GM23338 (cell line): Measurements from ENCODE around the gene TMEM52. TPM values are rescaled to one million over a fixed set of nuclear protein-coding genes. Genes with fewer than 3 reads are reported as not detected.

Experiments
- ATAC-seq: fragments of 200-7000 bp; cut with Tn5 transposase; 3 replicates; pipeline ENCODE4 v1.9.1; 2020
- DNase-seq: peaks from one replicate; pipeline ENCODE4 v3.0.0-alpha.2; 2015; ENCODE audit warnings: low spot score
- H2AFZ ChIP-seq: fragments of 200-600 bp; sonication (generic); 2 replicates; pipeline ENCODE4 v1.8.0; 2016; ENCODE audit warnings: antibody characterized with exemption, mild to moderate bottlenecking, moderate library complexity
- H3F3A ChIP-seq: fragments of 200-600 bp; sonication (generic); replicated peaks from 2 replicates; pipeline ENCODE4 v1.8.0; 2017; ENCODE audit warnings: antibody characterized with exemption, mixed run types, low read depth
- H3K27ac ChIP-seq: fragments of 200-600 bp; sonication (generic); 2 replicates; pipeline ENCODE4 v1.6.1; 2016; ENCODE audit warnings: low read depth
- H3K27me3 ChIP-seq: fragments of 200-600 bp; sonication (generic); 2 replicates; pipeline ENCODE4 v1.8.0; 2016; ENCODE audit warnings: mild to moderate bottlenecking, mixed run types, moderate library complexity; ENCODE audit not compliant: insufficient read depth
- H3K36me3 ChIP-seq: fragments of 200-600 bp; sonication (generic); 2 replicates; pipeline ENCODE4 v1.8.0; 2016; ENCODE audit warnings: mild to moderate bottlenecking; ENCODE audit not compliant: insufficient read depth
- H3K4me1 ChIP-seq: fragments of 200-600 bp; sonication (generic); 2 replicates; pipeline ENCODE4 v1.8.0; 2016; ENCODE audit warnings: mild to moderate bottlenecking, moderate library complexity; ENCODE audit not compliant: insufficient read depth
- H3K4me2 ChIP-seq: fragments of 200-600 bp; sonication (generic); 2 replicates; pipeline ENCODE4 v1.7.1; 2017; ENCODE audit warnings: mixed run types
- H3K4me3 ChIP-seq: fragments of 200-600 bp; sonication (generic); 2 replicates; pipeline ENCODE4 v1.6.1; 2016; ENCODE audit warnings: mixed run types
- H3K79me2 ChIP-seq: fragments of 200-600 bp; sonication (generic); replicated peaks from 2 replicates; pipeline ENCODE4 v1.8.0; 2017; ENCODE audit warnings: mild to moderate bottlenecking; ENCODE audit not compliant: insufficient read depth
- H3K9me2 ChIP-seq: fragments of 200-600 bp; sonication (generic); 2 replicates; pipeline ENCODE4 v1.8.0; 2017; ENCODE audit not compliant: insufficient read depth
- H4K20me1 ChIP-seq: fragments of 200-600 bp; sonication (generic); replicated peaks from 2 replicates; pipeline ENCODE4 v1.8.0; 2017; ENCODE audit warnings: mild to moderate bottlenecking; ENCODE audit not compliant: insufficient read depth
- H3K27ac Mint-ChIP-seq: 2 replicates; pipeline ENCODE4 v1.8.0; 2020; ENCODE audit warnings: inconsistent platforms, mild to moderate bottlenecking, moderate library complexity, mixed read lengths
- H3K27me3 Mint-ChIP-seq: 3 replicates; pipeline ENCODE4 v1.8.0; 2022; ENCODE audit warnings: low read depth, mild to moderate bottlenecking, moderate library complexity, mixed read lengths, inconsistent platforms; ENCODE audit not compliant: insufficient read depth, poor library complexity
- H3K36me3 Mint-ChIP-seq: 3 replicates; pipeline ENCODE4 v1.8.0; 2021; ENCODE audit warnings: low read depth, mild to moderate bottlenecking, inconsistent platforms, moderate library complexity, mixed read lengths
- H3K4me1 Mint-ChIP-seq: 3 replicates; pipeline ENCODE4 v1.8.0; 2020; ENCODE audit warnings: mild to moderate bottlenecking, inconsistent platforms, mixed read lengths
- H3K4me3 Mint-ChIP-seq: 3 replicates; pipeline ENCODE4 v1.8.0; 2021; ENCODE audit warnings: moderate library complexity, mild to moderate bottlenecking, inconsistent platforms, mixed read lengths
- H3K9me3 Mint-ChIP-seq: 3 replicates; pipeline ENCODE4 v1.8.0; 2020; ENCODE audit warnings: moderate library complexity, mild to moderate bottlenecking, inconsistent platforms, mixed read lengths
- CREB1 ChIP-seq: fragments of 250-450 bp; sonication (Bioruptor Pico); IDR thresholded peaks from 2 replicates; pipeline ENCODE4 v1.5.0; 2020; ENCODE audit warnings: low read depth, mild to moderate bottlenecking, moderate library complexity
- ETS1 ChIP-seq: IDR thresholded peaks from 2 replicates; pipeline ENCODE4 v1.6.1; 2016; ENCODE audit warnings: antibody characterized with exemption
- NANOG ChIP-seq: IDR thresholded peaks from 2 replicates; pipeline ENCODE4 v1.6.1; 2016; ENCODE audit warnings: antibody characterized with exemption, borderline replicate concordance
- POLR2AphosphoS5 ChIP-seq: IDR thresholded peaks from 2 replicates; pipeline ENCODE4 v1.6.1; 2016; ENCODE audit warnings: antibody characterized with exemption, low read depth
- REST ChIP-seq: IDR thresholded peaks from one replicate; pipeline ENCODE4 v1.6.1; 2018; ENCODE audit warnings: antibody characterized with exemption; ENCODE audit not compliant: unreplicated experiment
- ZNF114 ChIP-seq: fragments of 250-450 bp; sonication (Bioruptor Pico); IDR thresholded peaks from 2 replicates; pipeline ENCODE4 v1.5.0; 2020; ENCODE audit warnings: mild to moderate bottlenecking, moderate library complexity
- ZNF462 ChIP-seq: fragments of 250-450 bp; sonication (Bioruptor Pico); IDR thresholded peaks from 2 replicates; pipeline ENCODE4 v1.5.0; 2020; ENCODE audit warnings: mild to moderate bottlenecking, moderate library complexity
- long read RNA-seq: library from polyadenylated mRNA; unstranded; transcript quantifications from one replicate; pipeline ENCODE4 v2.0.0, GENCODE V29; 2020; ENCODE audit not compliant: unreplicated experiment
- polyA plus RNA-seq: library from polyadenylated mRNA; unstranded; fragments of >200 nt; fragmentation: Nextera tagmentation; extraction: Ambion mirVana; gene quantifications from 2 replicates; pipeline ENCODE4 v1.2.1, GENCODE V29; 2016
- total RNA-seq: library from RNA; depleted of rRNA; stranded (reverse); fragments of >200 nt; shearing (Covaris generic); gene quantifications from 2 replicates; pipeline ENCODE4 v1.2.3, GENCODE V29; 2014; rRNA removed
- TF ChIP-seq, protein P1 (sequence below), 2 experiments: fragments of 200-600 bp in 1 of 2; sonication (generic) in 1 of 2; conservative IDR thresholded peaks; 2 replicates each; pipeline versions ENCODE4 v1.5.1 to v1.6.1; 2016 to 2017; ENCODE audit warnings: antibody characterized with exemption in 2 of 2, low read depth in 2 of 2, mild to moderate bottlenecking in 2 of 2, moderate library complexity in 1 of 2

The TMEM52 gene
- 13.4 and 19.5 TPM in 2 replicates for total RNA-seq
- polyA plus RNA-seq, result 22.0 and 25.0 TPM in 2 replicates
- long read RNA-seq, partial matches to known transcripts, result 1 of 12 reads
- long read RNA-seq, other reads (novel, unspliced or antisense), result 5 of 12 reads

GRCh38 chr1:1918901-1919303 lies at the start of gene TMEM52:
TMEM52 (minus strand) TSS chr1:1919279; CDS start chr1:1919265, 14 bp downstream.
- TF ChIP-seq NANOG (no peak), CREB1 (CRISPR knock-in tag) (no peak), POLR2AphosphoS5 (0 out of 2 replicates have a peak, but pooled peaks have one; percentile 49)
- TF ChIP-seq, protein P1, sequence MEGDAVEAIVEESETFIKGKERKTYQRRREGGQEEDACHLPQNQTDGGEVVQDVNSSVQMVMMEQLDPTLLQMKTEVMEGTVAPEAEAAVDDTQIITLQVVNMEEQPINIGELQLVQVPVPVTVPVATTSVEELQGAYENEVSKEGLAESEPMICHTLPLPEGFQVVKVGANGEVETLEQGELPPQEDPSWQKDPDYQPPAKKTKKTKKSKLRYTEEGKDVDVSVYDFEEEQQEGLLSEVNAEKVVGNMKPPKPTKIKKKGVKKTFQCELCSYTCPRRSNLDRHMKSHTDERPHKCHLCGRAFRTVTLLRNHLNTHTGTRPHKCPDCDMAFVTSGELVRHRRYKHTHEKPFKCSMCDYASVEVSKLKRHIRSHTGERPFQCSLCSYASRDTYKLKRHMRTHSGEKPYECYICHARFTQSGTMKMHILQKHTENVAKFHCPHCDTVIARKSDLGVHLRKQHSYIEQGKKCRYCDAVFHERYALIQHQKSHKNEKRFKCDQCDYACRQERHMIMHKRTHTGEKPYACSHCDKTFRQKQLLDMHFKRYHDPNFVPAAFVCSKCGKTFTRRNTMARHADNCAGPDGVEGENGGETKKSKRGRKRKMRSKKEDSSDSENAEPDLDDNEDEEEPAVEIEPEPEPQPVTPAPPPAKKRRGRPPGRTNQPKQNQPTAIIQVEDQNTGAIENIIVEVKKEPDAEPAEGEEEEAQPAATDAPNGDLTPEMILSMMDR (conservative IDR thresholded peaks at IDR 0.05; ENCODE audit: low read depth in 2 of 2), result peak; percentile 16 to 41; a peak in 3 of 4 replicates
- Histone ChIP-seq H3K27me3 (no peaks in the 10 kb centered on the region), H3F3A (0 out of 2 replicates have a peak, but pooled peaks cover 8% of the 10 kb centered on the region), H3K4me2 (peak within 1 kb of the TSS; percentile 86), H3K27ac (peak within 1 kb of the TSS; percentile 72; the same call in 1 of the 2 replicates), H4K20me1 (no peaks in the 10 kb centered on the region), H3K4me1 (no peaks in the 10 kb centered on the region; the same call in 1 of the 2 replicates), H3K4me3 (peak within 1 kb of the TSS; percentile 76), H3K79me2 (no peaks in the 10 kb centered on the region), H3K9me2 (no peaks in the 10 kb centered on the region), H3K36me3 (no peaks in the 10 kb centered on the region), H2AFZ (peak within 1 kb of the TSS; percentile 81)
- Mint-ChIP-seq H3K27me3 (peaks cover 6% of the 10 kb centered on the region), H3K4me1 (peaks cover 7% of the 10 kb centered on the region; the same call in 2 of the 3 replicates), H3K4me3 (peak within 1 kb of the TSS; percentile 64), H3K36me3 (no peaks in the 10 kb centered on the region), H3K9me3 (no peaks in the 10 kb centered on the region), H3K27ac (no peak within 1 kb of the TSS)
- peak; percentile 65 for ATAC-seq
- peak; percentile 89 for DNase-seq

DNA sequence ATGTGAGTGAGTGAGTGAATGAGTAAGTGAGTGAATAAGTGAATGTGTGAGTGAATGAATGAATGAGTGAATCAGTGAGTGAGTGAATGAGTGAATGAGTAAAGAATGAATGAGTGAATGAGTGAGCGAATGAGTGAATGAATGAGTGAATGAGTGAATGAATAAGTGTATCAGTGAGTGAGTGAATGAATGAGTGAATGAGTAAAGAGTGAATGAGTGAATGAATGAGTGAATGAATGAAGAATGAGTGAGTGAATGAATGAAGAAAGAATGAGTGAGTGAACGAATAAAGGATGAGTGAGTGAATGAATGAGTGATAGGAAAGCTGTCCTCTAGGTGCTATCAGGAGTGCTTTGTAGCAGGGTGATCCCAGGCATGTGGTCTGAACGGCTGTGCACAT lies 48.8 kb upstream of the TMEM52 start:
- H2AFZ ChIP-seq, result no peak overlapping the region
- no peaks in the 10 kb centered on the region for H3K27me3 ChIP-seq
- no peak overlapping the region for H3K4me3 ChIP-seq
- no peak overlapping the region for H3K4me2 ChIP-seq
- Mint-ChIP-seq H3K4me1 (peaks cover 4% of the 10 kb centered on the region; the same call in 1 of the 3 replicates), H3K9me3 (peaks cover 15% of the 10 kb centered on the region), H3K27me3 (peaks cover 13% of the 10 kb centered on the region), H3K27ac (no peak overlapping the region), H3K36me3 (no peaks in the 10 kb centered on the region; the same call in 2 of the 3 replicates), H3K4me3 (no peak overlapping the region; the same call in 2 of the 3 replicates)
- ATAC-seq, result no peak
- H3K4me1 ChIP-seq, result no peaks in the 10 kb centered on the region
- no peak overlapping the region for H3K27ac ChIP-seq
- H3K9me2 ChIP-seq, result no peaks in the 10 kb centered on the region
- H4K20me1 ChIP-seq, result no peaks in the 10 kb centered on the region
- no peaks in the 10 kb centered on the region for H3K79me2 ChIP-seq
- peaks cover 8% of the 10 kb centered on the region for H3F3A ChIP-seq
- no peak for DNase-seq
- no peaks in the 10 kb centered on the region for H3K36me3 ChIP-seq
- TF ChIP-seq ETS1 (no peak), POLR2AphosphoS5 (no peak), REST (no peak), ZNF462 (CRISPR knock-in tag) (no peak), ZNF114 (CRISPR knock-in tag) (no peak)
